ENCODE results near the gene RPUSD3. TPM values are rescaled to one million over a fixed set of nuclear protein-coding genes. Genes with fewer than 3 reads are reported as not detected.

RPUSD3 gene
- total and polyA plus RNA-seq, 7 donors = 39.7 to 64.2 (median 49.4) TPM

GRCh38 chr3:9797196-9797945, 46.4 kb downstream of the RPUSD3 start:
- Histone ChIP-seq H3K36me3 (ENCODE audit: insufficient read depth in 1 of 2, low read depth in 1 of 2) (peaks cover 14 to 72% of the 10 kb centered on the region in 2 donors), H3K4me1 (peaks cover 12% of the 10 kb centered on the region), H3K27me3 (ENCODE audit: insufficient read depth in 3 of 3, low read length in 2 of 3) (no peaks in the 10 kb centered on the region), H3K9me3 (no peaks in the 10 kb centered on the region), H3K27ac (no peak overlapping the region), H3K4me3 (no peak overlapping the region)
- WGBS, 3 donors = 90 to 92% (median 92%) methylated on average over 12 of the region's 12 CpGs
- intact Hi-C loops (cut with DNase I) = no loop called here
- ATAC-seq = no peak
- TF ChIP-seq CTCF (IDR thresholded peaks at IDR 0.05) = no peak
- no peak for DNase-seq

- ATAC-seq = no peak
- no peak for TF ChIP-seq CTCF (IDR thresholded peaks at IDR 0.05)
- Histone ChIP-seq H3K27me3 (ENCODE audit: insufficient read depth in 3 of 3, low read length in 2 of 3) (no peaks in the 10 kb centered on the region), H3K9me3 (no peaks in the 10 kb centered on the region), H3K27ac (no peak overlapping the region), H3K4me1 (peaks cover 24% of the 10 kb centered on the region), H3K4me3 (no peak overlapping the region), H3K36me3 (ENCODE audit: insufficient read depth in 1 of 2, low read depth in 1 of 2) (peaks cover 6 to 61% of the 10 kb centered on the region in 2 donors)
- 82 to 88% (median 83%) methylated on average over 5 of the region's 5 CpGs for WGBS, 3 donors
- intact Hi-C loops (cut with DNase I) = no loop called here
- no peak for DNase-seq
Observed at GRCh38 chr3:9795207-9795606, 48.6 kb downstream of the RPUSD3 start.

GRCh38 chr3:9794400-9794799, 49.4 kb downstream of the RPUSD3 start:
- WGBS, 3 donors = 94 to 96% (median 95%) methylated on average over 11 of the region's 11 CpGs
- H3K9me3 ChIP-seq = no peaks in the 10 kb centered on the region
- peaks cover 24% of the 10 kb centered on the region for H3K4me1 ChIP-seq
- ATAC-seq = no peak
- H3K36me3 ChIP-seq (ENCODE audit: insufficient read depth in 1 of 2, low read depth in 1 of 2) = peaks cover 3 to 60% of the 10 kb centered on the region in 2 donors
- H3K27ac ChIP-seq = peak overlapping the region; percentile 95
- intact Hi-C loops (cut with DNase I) = no loop called here
- peak overlapping the region; percentile 87 for H3K4me3 ChIP-seq
- DNase-seq = no peak
- no peak for TF ChIP-seq CTCF (IDR thresholded peaks at IDR 0.05)
- H3K27me3 ChIP-seq (ENCODE audit: insufficient read depth in 3 of 3, low read length in 2 of 3) = no peaks in the 10 kb centered on the region

GRCh38 chr3:9793161-9793781, 50.5 kb downstream of the RPUSD3 start:
- intact Hi-C loops (cut with DNase I) = no loop called here
- ATAC-seq = peak; percentile 13 to 46 (median 14)
- no peak for TF ChIP-seq CTCF (IDR thresholded peaks at IDR 0.05)
- WGBS, 3 donors = 1% methylated on average over 20 to 23 of the region's 23 CpGs
- H3K27me3 ChIP-seq (ENCODE audit: insufficient read depth in 3 of 3, low read length in 2 of 3) = no peaks in the 10 kb centered on the region
- no peaks in the 10 kb centered on the region for H3K9me3 ChIP-seq
- peak overlapping the region; percentile 95 for H3K27ac ChIP-seq
- peak overlapping the region; percentile 87 for H3K4me3 ChIP-seq
- peaks cover 5 to 60% of the 10 kb centered on the region in 2 donors for H3K36me3 ChIP-seq (ENCODE audit: insufficient read depth in 1 of 2, low read depth in 1 of 2)
- peak in 1 of 2 donors; percentile 63 for DNase-seq
- peaks cover 24% of the 10 kb centered on the region for H3K4me1 ChIP-seq
